ENCODE data around the gene SPOCK2. TPM values are rescaled to one million over a fixed set of nuclear protein-coding genes. Genes with fewer than 3 reads are reported as not detected.

The SPOCK2 gene
- total RNA-seq, 3 donors from 2014 or later: 3.9 to 4.5 (median 4.1) TPM

DNA sequence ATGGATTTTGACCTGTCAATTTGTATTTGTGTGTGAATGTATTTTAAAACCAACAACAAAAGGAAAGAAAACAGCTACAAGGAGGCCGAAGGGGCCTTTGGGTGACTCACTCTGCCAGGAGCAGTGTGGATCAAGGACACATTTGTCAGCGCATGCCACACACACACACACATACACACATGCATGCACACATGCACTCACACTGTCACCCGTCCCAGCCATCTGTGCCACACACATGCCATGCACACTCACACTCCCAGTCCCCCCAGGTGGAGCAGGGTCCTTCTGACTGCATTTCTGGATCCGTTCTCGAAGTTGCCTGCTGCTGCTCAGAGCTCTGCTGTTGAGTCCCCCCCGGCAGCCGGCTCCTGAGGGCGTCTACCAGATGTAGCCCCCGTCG, 26.0 kb downstream of the SPOCK2 start:
- Histone ChIP-seq H3K4me3 (no peak overlapping the region), H3K9me3 (no peaks in the 10 kb centered on the region), H3K36me3 (no peaks in the 10 kb centered on the region), H3K4me1 (no peaks in the 10 kb centered on the region), H3K27ac (no peak overlapping the region), H3K27me3 (no peaks in the 10 kb centered on the region)
- DNase-seq (ENCODE audit: low spot score in 2 of 2): no peak
- intact Hi-C loops (cut with DNase I; ENCODE audit: low total_unique reads): no loop called here
- TF ChIP-seq POLR2A (IDR thresholded peaks at IDR 0.05) (no peak), POLR2AphosphoS5 (IDR thresholded peaks at IDR 0.05) (no peak)
- TF ChIP-seq, protein P1, sequence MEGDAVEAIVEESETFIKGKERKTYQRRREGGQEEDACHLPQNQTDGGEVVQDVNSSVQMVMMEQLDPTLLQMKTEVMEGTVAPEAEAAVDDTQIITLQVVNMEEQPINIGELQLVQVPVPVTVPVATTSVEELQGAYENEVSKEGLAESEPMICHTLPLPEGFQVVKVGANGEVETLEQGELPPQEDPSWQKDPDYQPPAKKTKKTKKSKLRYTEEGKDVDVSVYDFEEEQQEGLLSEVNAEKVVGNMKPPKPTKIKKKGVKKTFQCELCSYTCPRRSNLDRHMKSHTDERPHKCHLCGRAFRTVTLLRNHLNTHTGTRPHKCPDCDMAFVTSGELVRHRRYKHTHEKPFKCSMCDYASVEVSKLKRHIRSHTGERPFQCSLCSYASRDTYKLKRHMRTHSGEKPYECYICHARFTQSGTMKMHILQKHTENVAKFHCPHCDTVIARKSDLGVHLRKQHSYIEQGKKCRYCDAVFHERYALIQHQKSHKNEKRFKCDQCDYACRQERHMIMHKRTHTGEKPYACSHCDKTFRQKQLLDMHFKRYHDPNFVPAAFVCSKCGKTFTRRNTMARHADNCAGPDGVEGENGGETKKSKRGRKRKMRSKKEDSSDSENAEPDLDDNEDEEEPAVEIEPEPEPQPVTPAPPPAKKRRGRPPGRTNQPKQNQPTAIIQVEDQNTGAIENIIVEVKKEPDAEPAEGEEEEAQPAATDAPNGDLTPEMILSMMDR (IDR thresholded peaks at IDR 0.05): no peak

DNA sequence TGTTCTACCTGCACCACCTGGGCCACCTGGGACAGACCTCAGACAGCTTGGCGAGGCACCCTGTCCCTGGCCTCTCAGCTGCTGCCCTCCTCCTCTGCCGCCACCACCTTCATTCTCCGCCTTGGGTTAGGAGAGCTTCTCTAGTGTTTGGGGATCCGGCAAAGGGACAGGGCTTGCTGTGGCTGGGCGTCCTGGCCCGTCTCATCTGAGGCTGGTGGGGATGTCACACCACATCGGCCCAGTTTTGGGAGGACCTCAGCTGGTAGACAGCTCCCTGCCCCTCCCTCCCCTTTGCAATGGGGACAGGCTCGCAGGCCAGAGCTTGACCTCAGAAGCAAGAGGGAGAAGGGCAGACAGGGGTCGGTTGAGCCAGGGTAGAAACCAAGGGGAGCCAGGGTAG, 26.4 kb downstream of the SPOCK2 start:
- intact Hi-C loops (cut with DNase I; ENCODE audit: low total_unique reads): no loop called here
- Histone ChIP-seq H3K27me3 (no peaks in the 10 kb centered on the region), H3K36me3 (no peaks in the 10 kb centered on the region), H3K4me3 (no peak overlapping the region), H3K27ac (no peak overlapping the region), H3K9me3 (no peaks in the 10 kb centered on the region), H3K4me1 (no peaks in the 10 kb centered on the region)
- TF ChIP-seq POLR2AphosphoS5 (IDR thresholded peaks at IDR 0.05) (no peak), POLR2A (IDR thresholded peaks at IDR 0.05) (no peak)
- TF ChIP-seq, protein P1 (IDR thresholded peaks at IDR 0.05): no peak
- no peak for DNase-seq (ENCODE audit: low spot score in 2 of 2)

DNA sequence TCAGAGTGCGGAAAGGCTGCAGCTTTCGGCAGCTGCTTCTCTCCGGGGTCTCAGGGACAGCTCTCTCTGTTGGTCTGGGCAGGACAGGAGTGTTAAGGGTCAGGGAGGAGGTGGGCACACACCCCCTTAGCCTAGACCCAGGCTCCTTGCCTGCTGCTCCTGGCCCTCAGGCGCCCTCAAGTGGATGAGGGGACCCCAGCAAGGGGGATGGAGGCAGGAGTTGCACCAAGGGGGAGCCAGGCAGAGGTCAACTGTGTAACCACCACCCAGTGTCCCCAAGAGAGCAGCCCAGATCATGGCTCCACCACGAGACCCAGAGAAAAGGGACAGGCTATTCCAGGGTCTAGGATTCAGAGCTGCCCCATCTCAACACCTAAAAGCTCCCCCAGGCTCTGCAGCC, 26.9 kb downstream of the SPOCK2 start:
- Histone ChIP-seq H3K27ac (no peak overlapping the region), H3K4me3 (no peak overlapping the region), H3K9me3 (no peaks in the 10 kb centered on the region), H3K4me1 (no peaks in the 10 kb centered on the region), H3K27me3 (no peaks in the 10 kb centered on the region), H3K36me3 (no peaks in the 10 kb centered on the region)
- DNase-seq (ENCODE audit: low spot score in 2 of 2): no peak
- intact Hi-C loops (cut with DNase I; ENCODE audit: low total_unique reads): no loop called here
- TF ChIP-seq POLR2A (IDR thresholded peaks at IDR 0.05) (no peak), POLR2AphosphoS5 (IDR thresholded peaks at IDR 0.05) (no peak)
- TF ChIP-seq, protein P1 (IDR thresholded peaks at IDR 0.05): no peak

DNA sequence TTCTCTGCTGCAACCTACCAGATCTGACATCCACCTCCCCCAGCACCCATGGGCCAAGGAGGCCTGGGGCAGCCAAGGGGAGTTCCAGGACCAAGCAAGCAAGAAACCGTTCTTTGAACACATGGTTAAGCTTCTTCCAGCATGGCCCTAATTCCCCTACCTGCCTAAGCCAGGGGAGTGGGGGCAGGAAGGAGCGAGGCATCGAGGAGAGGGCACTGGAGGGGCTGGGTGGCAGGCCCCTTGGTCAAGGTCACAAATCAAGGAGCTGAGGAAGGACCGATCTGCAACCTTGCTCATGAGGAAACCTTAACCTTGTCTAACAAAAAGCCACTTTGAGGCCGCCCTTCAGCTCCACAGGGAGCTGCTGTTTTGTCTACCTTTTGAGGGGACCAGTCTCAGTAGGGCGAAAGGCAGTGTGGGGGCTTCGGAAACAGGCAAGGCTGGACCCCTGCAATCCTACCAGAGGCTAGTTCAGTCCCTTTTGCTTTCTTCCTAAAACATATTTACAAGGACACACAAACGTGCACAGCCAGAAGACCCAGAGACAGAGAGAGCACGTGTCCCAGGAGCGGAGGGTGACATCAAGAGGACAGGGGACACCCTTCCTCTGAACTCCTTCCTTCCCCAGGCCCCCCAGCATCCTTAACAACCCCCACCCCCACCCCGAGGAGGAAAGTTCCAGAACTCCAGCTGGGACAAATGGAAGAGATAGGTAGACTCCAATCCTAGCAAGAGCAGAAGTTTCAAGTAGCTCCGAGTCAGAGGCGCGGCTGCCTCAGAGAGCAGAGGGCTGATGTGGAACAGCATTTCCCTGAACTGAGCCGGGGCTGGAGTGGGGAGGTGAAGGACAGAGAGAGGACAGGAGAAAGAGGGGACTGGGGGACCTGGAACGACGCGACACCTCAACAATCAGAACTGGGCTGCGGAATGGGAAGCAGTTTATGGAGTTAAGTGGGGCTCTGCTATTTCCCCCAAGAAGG, 28.2 kb downstream of the SPOCK2 start:
- TF ChIP-seq, protein P1 (IDR thresholded peaks at IDR 0.05): no peak
- TF ChIP-seq POLR2AphosphoS5 (IDR thresholded peaks at IDR 0.05) (no peak), POLR2A (IDR thresholded peaks at IDR 0.05) (no peak)
- H3K9me3 ChIP-seq: no peaks in the 10 kb centered on the region
- no peaks in the 10 kb centered on the region for H3K36me3 ChIP-seq
- H3K27me3 ChIP-seq: no peaks in the 10 kb centered on the region
- no peaks in the 10 kb centered on the region for H3K4me1 ChIP-seq
- H3K27ac ChIP-seq: no peak overlapping the region
- intact Hi-C loops (cut with DNase I; ENCODE audit: low total_unique reads): loop anchor here (10.0 kb wide), 1 partner anchor 275 kb away; no protein-coding TSS in a partner anchor
- H3K4me3 ChIP-seq: no peak overlapping the region
- no peak for DNase-seq (ENCODE audit: low spot score in 2 of 2)
